Gastroesophageal sphincter (tissue), 3 donors: ENCODE data around the gene OR51A4.

Experiments
- EP300 ChIP-seq: sonication (generic); formaldehyde crosslinking; IDR thresholded peaks from one replicate; pipeline ENCODE4 v1.6.1; 2017; ENCODE audit warnings: antibody characterized with exemption, mild to moderate bottlenecking
- POLR2A ChIP-seq, 2 donors: fragments of 450-650 bp; IDR thresholded peaks; one replicate each; pipeline ENCODE4 v1.6.1; 2017; ENCODE audit warnings: antibody characterized with exemption in 2 of 2, mild to moderate bottlenecking in 2 of 2, moderate library complexity in 1 of 2
- POLR2AphosphoS5 ChIP-seq: sonication (generic); formaldehyde crosslinking; IDR thresholded peaks from one replicate; pipeline ENCODE4 v1.6.1; 2017; ENCODE audit warnings: antibody characterized with exemption
- TF ChIP-seq, protein P1 (sequence below), 4 experiments: fragments of 200-600 bp in 2 of 4; fragments of 450-650 bp in 2 of 4; sonication (generic) in 1 of 4; IDR thresholded peaks; one replicate each; pipeline ENCODE4 v1.5.1; 2017 to 2019; ENCODE audit warnings: antibody characterized with exemption in 4 of 4, mild to moderate bottlenecking in 2 of 4, moderate library complexity in 2 of 4

DNA sequence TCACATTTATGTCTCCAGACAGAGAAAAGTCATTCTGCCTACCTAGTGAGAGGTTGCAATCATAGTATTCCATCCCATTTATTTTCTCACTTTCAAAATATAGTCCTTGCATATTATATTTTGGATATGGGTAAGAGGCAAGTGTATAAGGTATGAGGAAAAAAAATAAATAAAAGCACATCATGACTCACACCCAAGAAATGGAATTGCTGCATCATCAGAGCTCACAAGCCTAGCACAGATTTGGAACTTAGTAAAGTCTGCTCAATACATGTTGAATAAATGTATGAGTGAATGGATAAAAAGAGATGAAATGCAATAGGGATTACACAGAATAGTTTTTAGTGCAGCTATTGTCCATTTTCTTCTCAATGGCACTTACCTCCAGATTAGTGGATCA is 20.8 kb downstream of the OR51A4 start:
- TF ChIP-seq, protein P1, sequence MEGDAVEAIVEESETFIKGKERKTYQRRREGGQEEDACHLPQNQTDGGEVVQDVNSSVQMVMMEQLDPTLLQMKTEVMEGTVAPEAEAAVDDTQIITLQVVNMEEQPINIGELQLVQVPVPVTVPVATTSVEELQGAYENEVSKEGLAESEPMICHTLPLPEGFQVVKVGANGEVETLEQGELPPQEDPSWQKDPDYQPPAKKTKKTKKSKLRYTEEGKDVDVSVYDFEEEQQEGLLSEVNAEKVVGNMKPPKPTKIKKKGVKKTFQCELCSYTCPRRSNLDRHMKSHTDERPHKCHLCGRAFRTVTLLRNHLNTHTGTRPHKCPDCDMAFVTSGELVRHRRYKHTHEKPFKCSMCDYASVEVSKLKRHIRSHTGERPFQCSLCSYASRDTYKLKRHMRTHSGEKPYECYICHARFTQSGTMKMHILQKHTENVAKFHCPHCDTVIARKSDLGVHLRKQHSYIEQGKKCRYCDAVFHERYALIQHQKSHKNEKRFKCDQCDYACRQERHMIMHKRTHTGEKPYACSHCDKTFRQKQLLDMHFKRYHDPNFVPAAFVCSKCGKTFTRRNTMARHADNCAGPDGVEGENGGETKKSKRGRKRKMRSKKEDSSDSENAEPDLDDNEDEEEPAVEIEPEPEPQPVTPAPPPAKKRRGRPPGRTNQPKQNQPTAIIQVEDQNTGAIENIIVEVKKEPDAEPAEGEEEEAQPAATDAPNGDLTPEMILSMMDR (IDR thresholded peaks at IDR 0.05): no peak
- TF ChIP-seq POLR2AphosphoS5 (no peak), EP300 (no peak), POLR2A (IDR thresholded peaks at IDR 0.05) (no peak)
